ENCODE measurements around the gene LRP8.

DNA sequence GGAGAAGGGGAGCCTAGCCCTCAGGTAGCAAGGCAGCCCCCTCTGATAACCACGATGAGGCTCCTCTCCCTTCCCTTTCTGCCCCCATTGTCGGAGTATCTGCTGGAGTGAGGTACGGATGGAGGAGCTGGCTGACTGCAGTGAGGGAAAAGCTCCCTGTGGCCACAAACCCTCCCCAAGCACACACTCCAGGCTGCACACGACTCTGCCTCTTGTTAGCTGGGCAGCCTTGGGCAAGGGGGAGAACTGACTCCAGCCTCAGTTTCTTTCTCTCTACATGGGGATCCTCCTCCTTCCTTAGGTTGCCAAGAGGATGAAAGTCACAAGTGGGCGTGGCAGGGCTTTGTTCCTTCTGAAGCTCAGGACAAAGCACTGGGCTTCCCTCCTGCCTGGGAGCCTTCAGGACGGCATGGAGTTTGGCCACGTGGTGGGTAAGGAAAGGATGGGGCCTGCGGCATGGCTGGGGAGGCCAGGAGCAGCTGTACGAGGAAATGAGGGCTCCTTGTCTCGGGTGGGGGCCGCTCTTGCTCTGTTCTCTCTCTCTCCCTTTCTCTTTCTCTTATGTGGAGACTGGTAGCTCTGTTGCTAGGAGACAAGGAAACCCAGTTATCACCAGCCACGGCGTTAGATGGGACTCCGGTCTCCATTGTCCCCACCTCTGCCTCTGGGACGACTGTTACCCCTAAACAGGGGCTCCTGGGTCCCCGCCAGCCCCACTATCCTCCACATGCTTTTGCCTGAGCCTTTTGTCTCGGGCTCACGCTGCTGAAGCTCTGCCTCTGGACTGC lies 39.7 kb downstream of the LRP8 start:
- TF ChIP-seq, protein P1, sequence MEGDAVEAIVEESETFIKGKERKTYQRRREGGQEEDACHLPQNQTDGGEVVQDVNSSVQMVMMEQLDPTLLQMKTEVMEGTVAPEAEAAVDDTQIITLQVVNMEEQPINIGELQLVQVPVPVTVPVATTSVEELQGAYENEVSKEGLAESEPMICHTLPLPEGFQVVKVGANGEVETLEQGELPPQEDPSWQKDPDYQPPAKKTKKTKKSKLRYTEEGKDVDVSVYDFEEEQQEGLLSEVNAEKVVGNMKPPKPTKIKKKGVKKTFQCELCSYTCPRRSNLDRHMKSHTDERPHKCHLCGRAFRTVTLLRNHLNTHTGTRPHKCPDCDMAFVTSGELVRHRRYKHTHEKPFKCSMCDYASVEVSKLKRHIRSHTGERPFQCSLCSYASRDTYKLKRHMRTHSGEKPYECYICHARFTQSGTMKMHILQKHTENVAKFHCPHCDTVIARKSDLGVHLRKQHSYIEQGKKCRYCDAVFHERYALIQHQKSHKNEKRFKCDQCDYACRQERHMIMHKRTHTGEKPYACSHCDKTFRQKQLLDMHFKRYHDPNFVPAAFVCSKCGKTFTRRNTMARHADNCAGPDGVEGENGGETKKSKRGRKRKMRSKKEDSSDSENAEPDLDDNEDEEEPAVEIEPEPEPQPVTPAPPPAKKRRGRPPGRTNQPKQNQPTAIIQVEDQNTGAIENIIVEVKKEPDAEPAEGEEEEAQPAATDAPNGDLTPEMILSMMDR (IDR thresholded peaks at IDR 0.05), result no peak
- no peak for TF ChIP-seq POLR2A (IDR thresholded peaks at IDR 0.05)
